GM23248 (cell line): ENCODE data around the gene TBATA.

Experiments
- EZH2 ChIP-seq: fragments of 200-600 bp; sonication (generic); IDR thresholded peaks from 2 replicates; pipeline ENCODE4 v1.6.1; 2018; ENCODE audit warnings: antibody characterized with exemption, mild to moderate bottlenecking; ENCODE audit not compliant: insufficient read depth, poor library complexity, severe bottlenecking
- EZH2phosphoT487 ChIP-seq: fragments of 200-600 bp; sonication (generic); IDR thresholded peaks from 2 replicates; pipeline ENCODE4 v1.6.1; 2018; ENCODE audit warnings: antibody characterized with exemption, moderate library complexity, mild to moderate bottlenecking, low read depth; ENCODE audit not compliant: insufficient read depth

DNA sequence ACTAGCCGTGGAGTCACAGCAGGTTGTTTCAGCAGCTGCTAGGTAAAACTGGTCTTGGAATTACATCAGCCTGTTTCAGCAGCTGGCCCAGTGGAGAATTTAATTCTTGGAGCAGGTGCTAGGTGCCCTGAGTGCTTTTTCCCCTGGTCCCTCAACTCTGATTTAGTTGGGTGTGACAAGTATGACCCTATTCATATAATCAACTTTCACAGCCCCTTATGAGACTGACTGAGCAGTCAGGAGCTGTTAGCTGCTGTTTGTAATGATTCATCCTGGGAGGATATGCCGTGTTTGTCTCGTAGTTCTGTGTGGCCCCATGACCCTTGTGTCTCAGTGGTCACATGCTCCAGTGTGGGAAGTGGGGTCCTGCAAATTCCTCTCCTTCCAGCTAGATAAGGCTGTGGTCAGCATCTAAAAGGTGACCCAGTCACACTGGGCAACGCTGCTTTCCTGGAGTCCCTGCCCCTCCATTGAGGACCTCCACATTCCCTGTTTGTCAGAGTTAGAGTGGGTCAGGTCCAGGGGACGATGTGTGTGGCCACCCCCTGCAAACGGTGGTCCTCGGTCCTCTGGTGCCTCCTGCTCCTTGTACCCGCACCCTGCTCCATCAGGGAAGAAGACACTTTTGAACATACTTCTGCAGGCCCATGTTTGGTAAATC is 28.3 kb downstream of the TBATA start:
- no peak for TF ChIP-seq EZH2phosphoT487
- TF ChIP-seq EZH2: no peak
